ENCODE data around the gene CLPSL2.

DNA sequence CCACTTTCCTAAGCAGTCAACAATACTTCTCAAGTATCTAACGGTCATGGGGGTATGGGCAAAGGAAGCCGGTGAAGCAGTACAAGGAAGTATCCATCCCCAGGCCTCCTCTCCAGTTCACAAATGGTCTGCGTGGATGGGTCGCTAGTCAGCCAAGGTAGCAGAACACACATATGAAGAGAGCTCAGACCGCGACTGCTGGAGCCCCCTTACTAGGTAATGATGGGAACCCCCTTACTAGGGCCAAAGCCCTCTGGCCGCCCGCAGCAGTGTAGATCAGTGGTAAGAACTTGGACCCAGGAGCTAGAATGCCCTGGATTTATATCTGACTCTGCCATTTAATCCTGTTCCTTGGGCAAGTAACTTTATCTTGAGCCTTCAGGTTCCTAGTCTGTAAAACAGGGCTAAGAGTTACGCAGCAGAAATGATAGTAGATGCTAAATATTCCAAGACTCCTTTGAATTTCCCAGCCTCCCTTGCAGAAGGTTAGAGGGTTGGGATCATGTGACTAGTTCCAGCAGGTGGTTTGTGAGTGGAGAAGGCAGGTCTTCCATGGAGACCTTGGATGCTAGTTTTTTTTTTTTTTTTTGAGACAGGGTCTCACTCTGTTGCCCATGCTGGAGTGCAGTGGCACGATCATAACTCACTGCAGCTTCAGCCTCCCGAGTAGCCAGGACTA lies 2.1 kb upstream of the CLPSL2 start:
- TF ChIP-seq TAF1 (IDR thresholded peaks at IDR 0.05; ENCODE audit: low read depth, low read length) (no peak), POLR2A (IDR thresholded peaks at IDR 0.05; ENCODE audit: low read depth, low read length) (no peak), POU2F2 (IDR thresholded peaks at IDR 0.05; ENCODE audit: low read depth, low read length) (no peak), POLR2AphosphoS5 (IDR thresholded peaks at IDR 0.05; ENCODE audit: low read depth, low read length) (no peak), SPI1 (IDR thresholded peaks at IDR 0.05; ENCODE audit: low read depth, low read length) (no peak), PAX5 (IDR thresholded peaks at IDR 0.05; ENCODE audit: insufficient read depth, low read length, severe bottlenecking) (no peak)

Data from GM12891 (cell line).